NCI-H1436 (cell line): ENCODE results near the gene ITGA11.

Source experiments
- DNase-seq: peaks from one replicate; lab custom pipeline; 2025; lab: John Stamatoyannopoulos, UW

The ITGA11 gene

DNA sequence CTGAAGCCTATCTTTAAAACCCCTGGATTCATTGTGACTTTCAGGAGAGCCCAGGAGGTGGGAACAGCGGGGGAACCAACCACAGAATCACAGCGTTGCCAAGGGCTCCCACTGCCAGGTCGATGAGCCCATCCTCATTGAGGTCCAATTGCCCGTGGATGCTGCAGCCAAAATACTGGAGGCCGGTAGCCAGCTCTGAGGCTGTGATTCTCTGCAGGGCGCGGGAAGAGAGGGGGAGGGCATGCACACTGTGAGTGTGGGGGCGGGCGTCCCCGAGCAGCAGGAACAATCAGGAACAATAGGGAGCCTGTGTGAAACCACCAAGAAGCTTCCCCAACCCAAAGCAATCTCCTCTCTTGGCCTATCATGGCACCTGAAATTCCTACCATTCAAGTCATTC, 101.1 kb downstream of the ITGA11 start:
- DNase-seq = no peak

DNA sequence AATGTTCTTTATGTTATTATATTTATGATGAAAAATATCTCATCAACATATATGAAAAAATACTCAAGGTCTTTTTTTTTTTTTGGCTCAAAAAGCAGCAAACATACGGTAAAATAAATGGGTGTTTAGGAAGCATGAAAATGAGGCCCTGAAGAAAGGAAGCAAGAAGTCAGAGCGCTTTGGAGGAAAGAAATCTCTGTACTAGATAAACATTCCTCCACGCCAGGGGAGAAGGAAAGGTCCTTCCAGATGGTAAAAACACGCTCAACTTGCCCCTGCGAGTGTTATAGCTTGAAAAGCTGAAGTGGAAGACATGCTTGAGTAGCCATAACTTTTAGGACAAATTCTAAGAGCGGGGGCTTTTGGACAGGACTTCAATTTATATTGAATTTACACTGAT, 101.5 kb downstream of the ITGA11 start:
- no peak for DNase-seq

DNA sequence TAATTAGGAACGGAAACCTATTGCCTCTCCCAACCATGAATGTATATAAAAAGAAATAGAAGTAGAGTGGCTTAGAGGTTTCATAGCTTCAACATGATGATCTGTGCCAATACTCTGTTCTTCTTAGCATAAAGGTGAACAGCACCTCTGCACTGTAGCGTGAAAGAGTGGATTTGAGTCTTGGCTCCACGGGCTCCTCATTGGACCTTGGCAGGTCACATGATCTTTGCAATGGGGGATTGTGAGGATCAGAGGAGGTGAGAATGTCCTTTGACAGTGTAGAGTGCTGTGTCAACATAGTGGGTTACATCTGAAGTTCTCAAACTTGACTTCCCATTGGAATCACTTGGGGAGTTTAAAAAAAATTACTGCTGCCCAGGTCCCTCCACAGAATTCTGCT, 103.0 kb downstream of the ITGA11 start:
- no peak for DNase-seq

DNA sequence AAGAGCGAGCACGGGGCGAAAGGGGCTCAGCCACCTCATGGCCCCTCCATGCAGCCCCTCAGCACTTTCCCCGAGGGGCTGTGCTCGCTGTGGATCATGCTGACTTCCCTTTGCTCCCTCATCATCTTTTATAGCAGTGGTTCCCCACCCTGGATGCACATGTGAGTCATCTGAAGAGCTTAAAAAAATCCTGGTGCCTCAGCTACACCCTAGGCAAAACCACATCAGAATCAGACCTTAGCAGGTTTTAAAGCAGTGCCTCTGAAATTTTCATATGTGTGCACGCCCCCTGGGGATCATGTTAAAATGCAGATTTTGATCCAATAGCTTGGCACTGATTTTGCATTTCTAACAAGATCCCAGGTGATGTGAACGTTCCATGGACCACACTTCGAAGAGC, 103.5 kb downstream of the ITGA11 start:
- DNase-seq = no peak

DNA sequence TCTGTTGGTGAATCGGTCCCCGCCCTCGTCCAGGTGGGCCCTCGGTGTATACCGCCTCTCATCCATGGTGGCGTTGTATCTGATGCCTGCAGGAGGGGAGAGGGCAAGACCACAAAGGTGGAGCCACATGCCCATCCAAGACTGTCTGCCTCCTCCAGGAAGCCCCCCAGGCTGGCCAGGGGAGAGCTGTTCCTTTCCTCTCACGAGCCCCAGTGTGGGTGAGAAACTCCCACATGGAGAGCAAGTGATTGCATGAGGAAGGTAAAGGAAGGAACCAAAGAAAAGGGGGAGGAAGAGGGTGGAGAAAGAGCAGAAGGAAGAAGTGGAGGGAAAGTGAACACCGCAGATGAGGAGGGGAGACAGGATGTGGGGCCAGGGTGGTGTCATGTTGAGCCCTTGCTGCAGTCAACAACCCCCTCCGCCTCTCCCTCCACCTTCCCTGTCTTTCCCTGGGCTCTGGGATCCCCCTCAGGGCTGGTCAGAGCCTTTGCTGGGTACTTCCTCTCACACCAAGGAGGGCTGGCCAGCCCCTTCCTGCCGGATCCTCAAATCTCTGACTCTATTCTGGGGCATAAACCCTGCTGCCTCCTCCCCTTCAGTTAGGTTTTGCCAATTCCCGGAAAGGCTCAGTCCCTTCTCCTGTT, 105.1 kb downstream of the ITGA11 start:
- no peak for DNase-seq

DNA sequence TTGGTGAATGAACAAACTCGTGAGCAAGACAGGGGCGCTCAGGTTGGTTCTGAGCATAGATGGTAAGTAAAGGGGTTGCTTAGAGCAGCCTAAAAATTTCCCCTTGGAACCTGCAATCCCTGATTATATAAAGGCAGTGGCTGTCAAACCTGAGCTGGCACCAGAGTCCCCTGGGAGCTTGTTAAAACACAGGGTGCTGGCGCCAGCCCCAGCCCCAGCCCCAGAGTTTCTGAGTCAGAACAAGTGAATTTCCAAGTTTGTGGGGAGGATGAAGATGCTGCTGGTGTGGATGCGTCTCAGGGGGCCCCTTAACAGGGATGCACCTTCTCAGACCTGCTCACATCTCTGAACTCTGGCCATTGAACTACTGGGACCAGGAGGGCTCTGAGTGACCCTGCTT, 106.2 kb downstream of the ITGA11 start:
- no peak for DNase-seq

DNA sequence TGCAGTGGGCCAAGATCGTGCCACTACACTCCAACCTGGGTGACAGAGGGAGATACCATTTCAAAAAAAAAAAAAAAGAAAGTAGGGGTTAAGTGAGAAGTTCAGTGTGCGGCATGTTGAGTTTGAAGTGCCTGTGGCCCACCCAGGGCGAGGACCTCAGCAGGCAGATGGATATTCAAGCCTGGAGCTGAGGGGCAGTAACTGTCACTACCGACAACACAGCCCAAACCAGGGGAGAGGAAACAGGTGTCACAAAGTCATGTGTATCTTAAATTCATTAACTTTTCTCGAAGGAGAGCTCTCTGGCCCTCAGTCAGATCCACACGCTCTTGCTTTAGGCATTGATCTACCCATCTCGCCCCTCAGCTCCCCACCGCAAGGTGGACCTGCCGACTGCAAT, 109.2 kb downstream of the ITGA11 start:
- no peak for DNase-seq

DNA sequence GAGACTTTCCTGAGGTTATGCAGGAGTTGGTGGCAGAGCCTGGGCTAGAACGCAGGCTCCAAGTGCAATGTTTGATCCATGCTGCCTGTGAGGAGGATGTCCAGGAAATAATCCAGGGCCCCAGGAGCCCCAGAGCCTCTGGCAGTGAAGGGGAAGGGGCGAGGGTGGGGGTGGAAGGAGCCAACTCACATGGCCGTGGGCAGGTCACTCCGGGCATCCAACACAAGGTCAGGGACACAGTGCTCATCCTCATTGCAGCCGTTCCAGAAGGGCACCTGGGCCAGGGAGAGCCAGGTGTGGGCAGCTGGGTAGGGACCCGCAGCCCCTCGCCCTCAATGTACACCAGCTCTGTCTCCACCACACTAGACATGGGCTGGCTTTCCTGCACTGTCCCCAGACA, 110.7 kb downstream of the ITGA11 start:
- DNase-seq = no peak

DNA sequence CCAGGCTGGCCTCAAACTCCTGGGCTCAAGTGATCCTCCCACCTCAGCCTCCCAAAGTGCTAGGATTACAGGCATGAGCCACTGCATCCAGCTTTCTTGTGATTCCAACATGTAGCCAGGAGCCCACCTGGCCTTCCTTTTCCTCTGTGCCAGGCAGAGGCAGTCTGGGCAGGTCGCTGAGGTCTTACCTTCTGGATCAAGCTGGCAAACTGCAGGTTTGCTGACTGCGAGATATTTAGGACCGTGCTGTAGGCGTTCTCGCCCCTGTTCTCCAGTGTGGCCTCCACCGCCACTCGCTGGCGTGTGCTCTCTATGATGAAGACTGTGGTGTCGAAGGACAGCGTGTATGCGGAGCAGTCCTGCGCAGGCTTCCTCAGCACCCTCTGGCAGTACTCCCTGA, 112.0 kb downstream of the ITGA11 start:
- no peak for DNase-seq

DNA sequence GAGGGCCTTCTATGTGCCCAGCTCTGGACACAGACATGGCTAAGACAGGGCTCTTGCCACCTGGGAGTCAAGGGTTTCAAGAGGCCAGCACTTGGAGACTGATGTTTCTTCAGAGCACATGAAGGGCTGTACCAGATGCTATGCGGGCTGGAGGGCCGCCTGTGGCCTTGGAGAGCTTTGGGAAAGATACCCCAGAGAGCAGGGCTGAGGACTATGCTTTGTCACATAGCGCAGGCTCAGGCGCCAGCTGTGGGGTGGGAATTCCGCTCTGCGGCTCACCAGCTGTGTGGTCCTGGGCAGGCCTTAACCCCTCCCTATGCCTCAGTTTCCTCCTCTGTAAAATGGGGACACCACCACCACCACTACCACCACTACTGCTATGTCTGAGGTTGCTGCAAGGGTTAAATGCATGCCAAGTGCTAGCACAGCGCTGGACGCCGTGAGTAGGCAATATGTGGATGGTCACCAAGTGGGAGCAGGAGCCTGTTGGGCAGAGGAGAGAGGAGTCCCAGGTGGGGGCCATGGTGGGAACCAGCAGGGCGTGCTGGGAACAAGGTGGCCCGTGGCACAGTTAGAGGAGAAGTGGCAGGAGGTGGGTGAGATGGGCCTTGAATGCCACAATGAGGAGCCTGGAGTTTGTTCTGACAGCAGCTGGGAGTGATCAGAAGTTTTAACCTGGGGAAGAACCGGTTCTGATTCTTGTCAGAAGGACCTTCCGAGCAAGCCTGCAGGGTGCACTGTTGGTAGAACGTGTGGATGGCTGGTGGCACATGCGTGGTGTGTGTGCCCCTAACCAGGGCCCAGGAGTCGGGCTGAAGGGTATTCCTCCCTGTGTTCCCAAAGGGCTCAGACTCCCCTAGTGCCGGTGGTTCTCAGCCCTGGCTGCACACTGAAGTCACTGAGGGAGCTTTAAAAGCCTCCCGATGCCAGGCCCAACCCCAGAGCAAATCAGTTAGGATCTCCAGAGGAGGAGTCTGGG, 112.7 kb downstream of the ITGA11 start:
- DNase-seq = no peak

DNA sequence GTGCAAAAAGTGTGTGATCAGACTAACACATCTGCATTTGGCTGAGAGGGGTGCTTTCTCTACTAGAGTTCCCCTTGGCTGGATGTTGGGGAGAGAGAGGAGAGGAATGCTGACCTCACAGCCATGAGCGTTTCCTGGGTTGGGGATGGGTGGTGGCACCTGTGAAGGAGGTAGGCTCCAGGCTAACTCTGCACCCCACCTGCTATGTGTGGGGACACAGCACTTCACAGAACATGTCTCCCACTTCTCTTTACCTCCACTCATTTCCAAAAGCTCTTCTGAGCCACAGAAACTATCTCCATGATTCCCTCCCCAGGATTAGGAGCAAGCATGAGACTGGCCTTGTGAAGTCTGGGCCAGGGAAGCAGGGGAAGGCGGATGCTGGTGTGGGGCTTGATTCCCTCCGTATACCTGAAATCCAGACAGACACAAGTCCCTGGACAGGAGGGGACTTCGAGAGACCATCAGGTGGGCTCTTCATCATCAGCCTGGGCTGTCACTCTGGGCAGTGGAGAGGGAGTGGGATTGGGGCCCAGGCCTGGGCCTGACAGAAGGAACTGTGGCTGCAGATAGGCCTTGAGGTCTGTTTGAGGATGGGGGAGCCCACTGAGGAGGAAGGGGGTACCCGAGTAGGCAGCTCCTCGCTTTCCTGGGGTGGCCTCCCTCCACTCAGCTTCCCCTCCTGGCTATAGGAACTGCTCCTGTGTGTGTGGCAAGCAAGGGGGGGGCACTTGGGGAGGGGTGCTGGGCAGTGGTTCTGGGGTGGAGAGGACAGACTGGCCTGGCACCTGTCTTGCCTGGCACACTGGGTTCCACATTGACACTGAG, 113.7 kb downstream of the ITGA11 start:
- no peak for DNase-seq

DNA sequence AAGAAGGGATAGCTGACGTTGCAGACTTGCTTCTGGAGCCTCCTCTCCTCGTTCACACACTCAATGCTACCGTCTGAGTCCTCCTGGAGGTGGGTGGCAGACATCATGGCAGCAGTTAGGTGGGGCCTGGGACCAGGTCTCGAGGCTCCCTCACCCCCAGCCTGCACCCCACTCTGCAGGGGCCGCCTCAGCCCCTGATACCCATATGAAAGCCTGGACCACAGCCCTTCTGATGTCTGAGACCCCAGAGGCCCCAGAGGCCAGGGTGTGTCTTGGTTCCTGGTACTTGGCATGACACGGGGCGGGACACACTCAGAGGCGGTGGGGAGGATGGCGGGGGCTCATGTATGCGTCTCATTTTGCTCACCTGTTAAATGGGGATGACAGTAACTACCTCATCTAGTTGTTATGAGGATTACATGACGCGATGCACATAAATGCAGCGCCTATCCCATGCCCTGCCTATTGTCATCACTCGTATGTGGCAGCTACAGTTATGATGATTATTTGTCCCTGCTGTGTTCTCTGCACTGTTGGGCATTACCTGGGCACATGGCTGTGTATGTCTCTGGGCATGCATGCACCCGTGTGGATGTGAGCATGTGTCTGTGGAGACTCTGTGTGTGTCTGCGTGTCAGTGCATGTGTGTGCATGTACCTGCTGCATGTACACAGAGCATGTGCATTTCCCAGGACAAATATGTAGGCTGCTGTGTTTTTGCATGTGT, 114.5 kb downstream of the ITGA11 start:
- DNase-seq = no peak

DNA sequence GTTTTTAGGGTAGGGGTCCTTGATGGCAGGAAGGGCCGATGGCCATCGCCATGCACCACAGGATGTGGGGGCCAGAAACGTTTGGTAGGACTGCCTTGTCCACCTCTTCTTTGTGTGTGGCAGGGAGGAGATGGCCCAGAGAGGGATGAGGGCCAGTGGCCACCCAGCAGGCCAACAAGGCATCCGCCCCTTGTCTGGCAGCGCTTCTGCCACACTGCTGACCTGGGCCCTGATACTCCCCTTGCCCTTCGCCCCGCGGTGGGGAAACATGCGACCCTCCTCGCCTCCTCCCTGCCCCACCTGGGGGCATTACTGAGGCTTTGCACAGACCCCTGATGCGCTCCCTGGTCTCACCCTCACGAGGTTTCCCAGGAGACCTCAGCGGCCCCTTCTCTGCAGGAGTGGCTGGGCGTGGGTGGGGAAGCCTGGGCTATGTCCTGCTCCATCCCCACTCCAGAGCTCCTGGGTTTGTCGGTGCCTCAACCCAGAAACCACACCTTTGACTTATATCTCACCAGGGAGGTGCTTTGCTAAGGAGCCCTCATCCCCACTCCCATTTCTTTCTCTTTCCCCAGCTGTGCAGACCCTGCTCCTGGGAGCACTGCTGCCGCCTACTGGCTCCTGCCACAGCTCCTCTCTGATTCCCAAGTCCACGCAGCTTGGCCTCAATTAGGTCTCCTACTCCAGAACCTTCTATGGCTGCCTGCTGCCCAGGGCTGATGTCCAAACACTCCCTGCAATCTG, 115.7 kb downstream of the ITGA11 start:
- no peak for DNase-seq

DNA sequence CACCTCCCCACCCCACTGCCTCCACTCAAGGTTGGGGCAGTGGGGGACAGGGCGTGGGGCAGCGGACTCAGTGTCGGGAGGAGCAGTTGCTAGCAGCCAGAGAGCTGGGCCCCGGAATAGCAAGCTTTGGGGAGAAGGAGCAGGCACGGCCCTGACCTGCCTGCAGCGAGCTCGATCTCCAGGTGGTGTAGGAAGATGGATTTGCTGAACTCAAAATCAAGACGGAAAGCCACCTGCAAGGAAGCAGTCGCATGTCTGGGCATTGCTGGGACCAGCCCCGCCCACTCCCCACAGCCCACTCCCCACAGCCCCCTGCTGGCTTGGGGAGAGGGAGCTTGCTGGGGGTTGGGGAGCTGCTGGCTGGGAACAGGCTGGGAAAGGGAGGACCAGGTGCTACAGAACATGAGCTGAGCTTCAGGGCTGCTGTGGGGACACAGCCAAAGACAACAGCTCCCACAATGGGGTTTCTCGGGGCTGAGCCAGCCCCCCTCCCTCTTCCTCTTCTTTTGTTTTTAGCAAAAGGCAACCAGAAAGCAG, 116.4 kb downstream of the ITGA11 start:
- no peak for DNase-seq

DNA sequence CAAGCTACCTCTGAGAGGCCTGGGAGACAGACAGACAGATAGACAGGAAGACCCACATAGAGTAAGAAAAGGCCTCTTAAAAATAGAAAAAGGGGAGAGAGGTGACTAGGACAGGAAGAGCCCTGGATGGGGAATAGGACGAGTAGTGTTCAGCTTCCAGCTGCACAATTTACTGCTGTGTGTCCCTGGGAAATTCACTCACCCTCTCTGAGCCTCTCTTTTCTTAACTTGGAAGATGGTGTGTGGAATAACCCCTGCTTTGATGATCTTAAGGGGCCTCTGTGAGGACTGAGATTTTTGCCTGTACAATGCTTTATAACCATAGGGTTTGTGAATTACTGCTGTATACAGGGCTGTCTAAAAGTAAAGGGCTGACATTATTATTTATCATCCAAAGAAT, 116.9 kb downstream of the ITGA11 start:
- no peak for DNase-seq

DNA sequence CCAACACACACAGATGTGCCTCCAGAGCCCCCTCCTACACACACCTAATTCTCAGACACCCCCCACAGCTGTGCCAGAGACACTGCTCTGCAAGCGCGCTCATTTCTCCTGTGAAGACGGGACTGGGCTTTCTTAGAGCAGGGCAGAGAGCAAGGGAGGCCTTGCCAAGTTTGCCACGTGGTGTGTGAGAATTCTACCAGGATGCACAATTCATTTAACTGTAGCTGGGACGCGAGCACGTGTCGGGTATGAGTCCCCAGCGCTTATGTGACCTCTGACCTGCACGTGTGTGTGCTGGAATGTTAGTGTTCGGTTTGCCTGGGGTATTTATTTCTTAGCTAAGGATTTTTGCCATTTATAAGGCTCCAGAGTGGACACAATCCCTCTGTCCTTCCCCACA, 117.4 kb downstream of the ITGA11 start:
- DNase-seq = no peak

DNA sequence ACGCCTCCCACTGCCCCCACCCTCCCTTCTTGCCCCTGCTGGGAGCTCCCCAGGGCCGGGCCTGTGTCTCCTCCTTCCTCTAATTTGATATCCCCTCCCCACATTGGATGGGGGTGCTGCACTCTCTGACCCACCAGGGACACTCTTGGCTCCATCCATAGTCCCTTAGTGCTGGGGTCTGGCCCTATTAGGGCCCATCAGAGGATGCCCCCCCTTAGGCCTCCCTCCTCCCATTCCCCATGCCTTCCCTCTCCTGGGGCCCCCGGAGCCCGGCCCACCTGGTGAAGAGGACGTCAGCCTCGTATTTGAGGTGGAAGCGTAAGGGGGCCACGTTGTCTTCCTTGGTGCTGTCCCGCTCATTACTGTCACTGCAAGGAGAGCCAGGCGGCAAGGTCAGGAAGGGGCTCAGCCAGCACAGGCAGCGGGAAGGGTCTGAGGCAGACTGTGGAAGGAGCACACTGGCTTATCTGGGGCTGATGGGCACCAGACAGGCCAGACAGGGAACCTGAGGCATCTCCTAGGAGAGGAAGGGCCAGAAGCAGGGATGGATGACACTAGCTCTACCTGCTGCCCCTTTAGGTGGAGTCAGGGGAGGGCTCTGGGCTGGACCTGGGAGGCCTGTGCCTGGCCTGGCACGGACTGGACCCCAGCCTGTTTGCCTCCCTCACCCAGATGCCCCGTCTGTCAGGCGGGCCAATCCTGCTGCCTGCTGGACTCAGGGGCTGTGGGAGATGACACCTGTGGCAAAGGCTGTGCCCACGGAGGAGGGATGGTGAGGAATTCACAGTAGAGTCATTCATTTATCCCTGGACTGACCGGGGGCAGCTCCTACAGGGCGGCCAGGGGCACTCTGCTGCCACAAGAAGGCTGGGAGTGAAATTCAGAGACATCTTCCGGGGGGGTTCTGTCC, 118.2 kb downstream of the ITGA11 start:
- DNase-seq = no peak

DNA sequence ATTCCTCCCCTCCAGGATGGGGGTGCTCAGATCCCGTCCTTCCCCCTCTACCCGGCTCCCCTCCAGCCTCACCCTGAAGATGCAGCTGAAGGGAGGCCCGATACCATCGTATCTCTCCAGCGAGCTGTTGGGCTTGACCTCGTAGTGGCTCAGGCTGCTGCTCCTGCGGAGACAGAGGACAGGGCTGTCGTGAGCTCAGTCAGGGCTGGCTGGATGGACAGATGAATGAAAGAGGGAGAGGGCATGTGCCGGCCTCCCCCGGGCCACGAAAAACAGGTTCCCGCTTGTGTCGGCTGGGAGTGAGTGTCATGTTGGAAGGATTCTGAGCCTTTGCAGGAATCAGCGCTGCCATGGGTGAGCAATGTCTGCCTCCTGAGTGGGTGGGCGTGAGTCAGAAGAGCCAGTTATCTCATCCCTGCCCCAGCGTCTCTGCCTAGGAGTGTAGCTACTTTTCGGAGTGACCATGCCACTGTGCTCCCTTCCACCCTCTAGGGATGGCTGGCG, 119.2 kb downstream of the ITGA11 start:
- DNase-seq = no peak

DNA sequence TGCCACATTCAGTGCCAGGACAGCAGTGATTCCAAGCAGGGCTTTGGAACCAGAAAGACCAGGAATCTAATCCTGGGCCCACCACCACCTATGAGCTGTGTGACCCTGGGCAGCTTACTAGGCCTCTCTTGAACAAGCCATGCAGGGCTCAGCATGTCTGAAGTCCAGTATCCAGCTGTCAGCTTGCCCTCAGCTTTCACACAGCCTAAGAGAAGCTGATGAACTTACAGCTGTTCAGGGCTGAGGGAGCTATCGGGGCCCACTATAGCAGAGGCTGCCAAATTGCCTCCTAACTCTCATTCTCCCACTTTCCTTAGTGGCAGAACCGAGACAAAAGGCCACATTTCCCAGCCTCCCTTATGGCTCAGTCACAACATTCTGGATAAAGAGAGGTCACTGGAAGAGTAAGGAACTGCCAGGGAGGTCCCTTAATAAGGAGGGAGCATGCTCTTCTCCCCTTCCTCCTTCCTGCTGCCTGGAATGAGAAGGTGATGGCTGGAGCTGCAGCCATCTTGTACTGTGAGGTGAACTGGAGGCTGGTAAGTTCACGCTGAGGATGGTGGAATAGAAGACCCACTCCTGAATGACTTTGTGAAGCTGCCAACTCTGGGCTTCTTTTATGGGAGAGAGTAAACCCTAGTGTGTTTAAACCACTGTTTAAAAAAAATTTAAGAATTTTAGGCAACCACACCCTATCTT, 120.0 kb downstream of the ITGA11 start:
- DNase-seq = no peak
